ENCODE measurements around the gene AP3B1. TPM values are rescaled to one million over a fixed set of nuclear protein-coding genes. Genes with fewer than 3 reads are reported as not detected.
A peak's percentile ranks its signal among the peaks of the same experiment; 100 is the strongest.

Gene AP3B1
- total and polyA plus RNA-seq, 2 experiments from 2014 or later = 32.1 to 46.3 TPM

DNA sequence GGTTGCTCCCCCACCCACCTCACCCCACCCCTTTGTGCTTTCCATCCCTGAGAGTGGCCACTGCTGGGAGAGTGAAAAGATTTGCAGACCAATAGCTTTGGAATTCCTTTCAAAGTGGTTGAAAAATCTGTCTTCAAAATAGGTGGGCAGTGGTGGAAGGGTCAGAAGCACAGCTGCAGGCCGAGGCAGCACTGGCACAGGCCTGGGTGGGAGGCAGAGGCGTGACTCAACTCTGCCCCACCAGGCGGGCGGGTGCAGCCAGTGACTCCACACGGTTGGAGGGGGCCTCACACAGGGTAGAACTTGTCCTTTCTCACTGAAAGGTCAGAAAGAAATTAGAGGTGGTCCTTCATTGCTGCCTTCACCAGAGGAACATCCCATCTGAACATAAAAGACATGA lies 303.4 kb downstream of the AP3B1 start:
- peak; percentile 74 for ATAC-seq
- H3K36me3 Mint-ChIP-seq (ENCODE audit: low read depth) = no peaks in the 10 kb centered on the region
- Histone ChIP-seq H2AFZ (no peak overlapping the region), H3K79me2 (replicated peaks; ENCODE audit: insufficient read depth) (no peaks in the 10 kb centered on the region), H3K4me1 (ENCODE audit: insufficient read depth) (peaks cover 43% of the 10 kb centered on the region), H3K27ac (ENCODE audit: low read depth) (no peak overlapping the region), H3F3A (replicated peaks; ENCODE audit: low read depth) (no peaks in the 10 kb centered on the region), H3K4me3 (no peak overlapping the region), H3K27me3 (ENCODE audit: insufficient read depth) (peaks cover 43% of the 10 kb centered on the region), H3K4me2 (peak overlapping the region; percentile 35), H4K20me1 (replicated peaks; ENCODE audit: insufficient read depth) (peaks cover 26% of the 10 kb centered on the region), H3K9me2 (ENCODE audit: insufficient read depth) (no peaks in the 10 kb centered on the region), H3K36me3 (ENCODE audit: insufficient read depth) (no peaks in the 10 kb centered on the region)
- H3K27me3 Mint-ChIP-seq (ENCODE audit: insufficient read depth, low read depth, poor library complexity) = peaks cover 39% of the 10 kb centered on the region
- H3K4me3 Mint-ChIP-seq = peak overlapping the region; percentile 35; the same call in 1 of the 3 replicates
- TF ChIP-seq STAT1 (IDR thresholded peaks at IDR 0.05; ENCODE audit: unreplicated experiment) = no peak
- TF ChIP-seq, protein P1, sequence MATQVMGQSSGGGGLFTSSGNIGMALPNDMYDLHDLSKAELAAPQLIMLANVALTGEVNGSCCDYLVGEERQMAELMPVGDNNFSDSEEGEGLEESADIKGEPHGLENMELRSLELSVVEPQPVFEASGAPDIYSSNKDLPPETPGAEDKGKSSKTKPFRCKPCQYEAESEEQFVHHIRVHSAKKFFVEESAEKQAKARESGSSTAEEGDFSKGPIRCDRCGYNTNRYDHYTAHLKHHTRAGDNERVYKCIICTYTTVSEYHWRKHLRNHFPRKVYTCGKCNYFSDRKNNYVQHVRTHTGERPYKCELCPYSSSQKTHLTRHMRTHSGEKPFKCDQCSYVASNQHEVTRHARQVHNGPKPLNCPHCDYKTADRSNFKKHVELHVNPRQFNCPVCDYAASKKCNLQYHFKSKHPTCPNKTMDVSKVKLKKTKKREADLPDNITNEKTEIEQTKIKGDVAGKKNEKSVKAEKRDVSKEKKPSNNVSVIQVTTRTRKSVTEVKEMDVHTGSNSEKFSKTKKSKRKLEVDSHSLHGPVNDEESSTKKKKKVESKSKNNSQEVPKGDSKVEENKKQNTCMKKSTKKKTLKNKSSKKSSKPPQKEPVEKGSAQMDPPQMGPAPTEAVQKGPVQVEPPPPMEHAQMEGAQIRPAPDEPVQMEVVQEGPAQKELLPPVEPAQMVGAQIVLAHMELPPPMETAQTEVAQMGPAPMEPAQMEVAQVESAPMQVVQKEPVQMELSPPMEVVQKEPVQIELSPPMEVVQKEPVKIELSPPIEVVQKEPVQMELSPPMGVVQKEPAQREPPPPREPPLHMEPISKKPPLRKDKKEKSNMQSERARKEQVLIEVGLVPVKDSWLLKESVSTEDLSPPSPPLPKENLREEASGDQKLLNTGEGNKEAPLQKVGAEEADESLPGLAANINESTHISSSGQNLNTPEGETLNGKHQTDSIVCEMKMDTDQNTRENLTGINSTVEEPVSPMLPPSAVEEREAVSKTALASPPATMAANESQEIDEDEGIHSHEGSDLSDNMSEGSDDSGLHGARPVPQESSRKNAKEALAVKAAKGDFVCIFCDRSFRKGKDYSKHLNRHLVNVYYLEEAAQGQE (IDR thresholded peaks at IDR 0.05; ENCODE audit: unreplicated experiment) = no peak
- TF ChIP-seq, protein P2, sequence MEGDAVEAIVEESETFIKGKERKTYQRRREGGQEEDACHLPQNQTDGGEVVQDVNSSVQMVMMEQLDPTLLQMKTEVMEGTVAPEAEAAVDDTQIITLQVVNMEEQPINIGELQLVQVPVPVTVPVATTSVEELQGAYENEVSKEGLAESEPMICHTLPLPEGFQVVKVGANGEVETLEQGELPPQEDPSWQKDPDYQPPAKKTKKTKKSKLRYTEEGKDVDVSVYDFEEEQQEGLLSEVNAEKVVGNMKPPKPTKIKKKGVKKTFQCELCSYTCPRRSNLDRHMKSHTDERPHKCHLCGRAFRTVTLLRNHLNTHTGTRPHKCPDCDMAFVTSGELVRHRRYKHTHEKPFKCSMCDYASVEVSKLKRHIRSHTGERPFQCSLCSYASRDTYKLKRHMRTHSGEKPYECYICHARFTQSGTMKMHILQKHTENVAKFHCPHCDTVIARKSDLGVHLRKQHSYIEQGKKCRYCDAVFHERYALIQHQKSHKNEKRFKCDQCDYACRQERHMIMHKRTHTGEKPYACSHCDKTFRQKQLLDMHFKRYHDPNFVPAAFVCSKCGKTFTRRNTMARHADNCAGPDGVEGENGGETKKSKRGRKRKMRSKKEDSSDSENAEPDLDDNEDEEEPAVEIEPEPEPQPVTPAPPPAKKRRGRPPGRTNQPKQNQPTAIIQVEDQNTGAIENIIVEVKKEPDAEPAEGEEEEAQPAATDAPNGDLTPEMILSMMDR (conservative IDR thresholded peaks at IDR 0.05; ENCODE audit: low read depth in 2 of 2) = peak; percentile 34 to 40
- peaks cover 63% of the 10 kb centered on the region for H3K4me1 Mint-ChIP-seq
- no peaks in the 10 kb centered on the region for H3K9me3 Mint-ChIP-seq
- DNase-seq (ENCODE audit: low spot score) = peak; percentile 44
- H3K27ac Mint-ChIP-seq = no peak overlapping the region

DNA sequence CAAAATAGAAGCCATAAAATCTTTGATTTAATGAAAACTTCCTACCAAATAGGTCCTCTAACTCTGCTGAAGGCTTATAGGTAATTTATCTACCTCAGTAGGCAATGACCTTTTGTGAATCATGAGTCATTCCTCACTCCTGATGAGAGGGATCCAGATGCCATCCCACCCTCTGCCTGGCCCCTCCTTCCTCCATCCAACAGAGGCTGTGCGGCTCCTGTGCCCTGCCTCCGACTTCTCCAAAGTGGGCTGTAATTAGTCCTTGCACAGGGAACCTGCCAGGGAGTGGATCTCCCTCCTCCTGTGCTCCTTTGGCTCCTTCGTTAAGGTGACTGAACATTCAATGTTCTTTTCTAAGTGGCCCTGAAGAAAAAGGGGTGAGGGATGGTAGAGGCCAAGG lies 304.5 kb downstream of the AP3B1 start:
- DNase-seq (ENCODE audit: low spot score) = peak; percentile 63
- TF ChIP-seq EZH2 (IDR thresholded peaks at IDR 0.05; ENCODE audit: low read depth, unreplicated experiment) (no peak), ZNF114 (CRISPR knock-in tag; IDR thresholded peaks at IDR 0.05) (no peak), POLR2AphosphoS5 (IDR thresholded peaks at IDR 0.05; ENCODE audit: low read depth) (no peak), NANOG (IDR thresholded peaks at IDR 0.05; ENCODE audit: borderline replicate concordance) (no peak), STAT1 (IDR thresholded peaks at IDR 0.05; ENCODE audit: unreplicated experiment) (no peak), CREB1 (CRISPR knock-in tag; IDR thresholded peaks at IDR 0.05; ENCODE audit: low read depth) (no peak), EZH2phosphoT487 (IDR thresholded peaks at IDR 0.05; ENCODE audit: unreplicated experiment) (no peak)
- TF ChIP-seq, protein P3, sequence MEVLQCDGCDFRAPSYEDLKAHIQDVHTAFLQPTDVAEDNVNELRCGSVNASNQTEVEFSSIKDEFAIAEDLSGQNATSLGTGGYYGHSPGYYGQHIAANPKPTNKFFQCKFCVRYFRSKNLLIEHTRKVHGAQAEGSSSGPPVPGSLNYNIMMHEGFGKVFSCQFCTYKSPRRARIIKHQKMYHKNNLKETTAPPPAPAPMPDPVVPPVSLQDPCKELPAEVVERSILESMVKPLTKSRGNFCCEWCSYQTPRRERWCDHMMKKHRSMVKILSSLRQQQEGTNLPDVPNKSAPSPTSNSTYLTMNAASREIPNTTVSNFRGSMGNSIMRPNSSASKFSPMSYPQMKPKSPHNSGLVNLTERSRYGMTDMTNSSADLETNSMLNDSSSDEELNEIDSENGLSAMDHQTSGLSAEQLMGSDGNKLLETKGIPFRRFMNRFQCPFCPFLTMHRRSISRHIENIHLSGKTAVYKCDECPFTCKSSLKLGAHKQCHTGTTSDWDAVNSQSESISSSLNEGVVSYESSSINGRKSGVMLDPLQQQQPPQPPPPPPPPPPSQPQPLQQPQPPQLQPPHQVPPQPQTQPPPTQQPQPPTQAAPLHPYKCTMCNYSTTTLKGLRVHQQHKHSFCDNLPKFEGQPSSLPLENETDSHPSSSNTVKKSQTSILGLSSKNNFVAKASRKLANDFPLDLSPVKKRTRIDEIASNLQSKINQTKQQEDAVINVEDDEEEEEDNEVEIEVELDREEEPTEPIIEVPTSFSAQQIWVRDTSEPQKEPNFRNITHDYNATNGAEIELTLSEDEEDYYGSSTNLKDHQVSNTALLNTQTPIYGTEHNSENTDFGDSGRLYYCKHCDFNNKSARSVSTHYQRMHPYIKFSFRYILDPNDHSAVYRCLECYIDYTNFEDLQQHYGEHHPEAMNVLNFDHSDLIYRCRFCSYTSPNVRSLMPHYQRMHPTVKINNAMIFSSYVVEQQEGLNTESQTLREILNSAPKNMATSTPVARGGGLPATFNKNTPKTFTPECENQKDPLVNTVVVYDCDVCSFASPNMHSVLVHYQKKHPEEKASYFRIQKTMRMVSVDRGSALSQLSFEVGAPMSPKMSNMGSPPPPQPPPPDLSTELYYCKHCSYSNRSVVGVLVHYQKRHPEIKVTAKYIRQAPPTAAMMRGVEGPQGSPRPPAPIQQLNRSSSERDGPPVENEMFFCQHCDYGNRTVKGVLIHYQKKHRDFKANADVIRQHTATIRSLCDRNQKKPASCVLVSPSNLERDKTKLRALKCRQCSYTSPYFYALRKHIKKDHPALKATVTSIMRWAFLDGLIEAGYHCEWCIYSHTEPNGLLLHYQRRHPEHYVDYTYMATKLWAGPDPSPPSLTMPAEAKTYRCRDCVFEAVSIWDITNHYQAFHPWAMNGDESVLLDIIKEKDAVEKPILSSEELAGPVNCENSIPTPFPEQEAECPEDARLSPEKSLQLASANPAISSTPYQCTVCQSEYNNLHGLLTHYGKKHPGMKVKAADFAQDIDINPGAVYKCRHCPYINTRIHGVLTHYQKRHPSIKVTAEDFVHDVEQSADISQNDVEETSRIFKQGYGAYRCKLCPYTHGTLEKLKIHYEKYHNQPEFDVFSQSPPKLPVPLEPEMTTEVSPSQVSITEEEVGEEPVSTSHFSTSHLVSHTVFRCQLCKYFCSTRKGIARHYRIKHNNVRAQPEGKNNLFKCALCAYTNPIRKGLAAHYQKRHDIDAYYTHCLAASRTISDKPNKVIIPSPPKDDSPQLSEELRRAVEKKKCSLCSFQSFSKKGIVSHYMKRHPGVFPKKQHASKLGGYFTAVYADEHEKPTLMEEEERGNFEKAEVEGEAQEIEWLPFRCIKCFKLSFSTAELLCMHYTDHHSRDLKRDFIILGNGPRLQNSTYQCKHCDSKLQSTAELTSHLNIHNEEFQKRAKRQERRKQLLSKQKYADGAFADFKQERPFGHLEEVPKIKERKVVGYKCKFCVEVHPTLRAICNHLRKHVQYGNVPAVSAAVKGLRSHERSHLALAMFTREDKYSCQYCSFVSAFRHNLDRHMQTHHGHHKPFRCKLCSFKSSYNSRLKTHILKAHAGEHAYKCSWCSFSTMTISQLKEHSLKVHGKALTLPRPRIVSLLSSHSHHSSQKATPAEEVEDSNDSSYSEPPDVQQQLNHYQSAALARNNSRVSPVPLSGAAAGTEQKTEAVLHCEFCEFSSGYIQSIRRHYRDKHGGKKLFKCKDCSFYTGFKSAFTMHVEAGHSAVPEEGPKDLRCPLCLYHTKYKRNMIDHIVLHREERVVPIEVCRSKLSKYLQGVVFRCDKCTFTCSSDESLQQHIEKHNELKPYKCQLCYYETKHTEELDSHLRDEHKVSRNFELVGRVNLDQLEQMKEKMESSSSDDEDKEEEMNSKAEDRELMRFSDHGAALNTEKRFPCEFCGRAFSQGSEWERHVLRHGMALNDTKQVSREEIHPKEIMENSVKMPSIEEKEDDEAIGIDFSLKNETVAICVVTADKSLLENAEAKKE (CRISPR knock-in tag; IDR thresholded peaks at IDR 0.05) = no peak

More for the DNA sequence above, 304.5 kb downstream of the AP3B1 start:
- Histone ChIP-seq H3K27ac (ENCODE audit: low read depth) (no peak overlapping the region), H3F3A (replicated peaks; ENCODE audit: low read depth) (no peaks in the 10 kb centered on the region), H3K4me2 (peak overlapping the region; percentile 35; the same call in 1 of the 2 replicates), H3K79me2 (replicated peaks; ENCODE audit: insufficient read depth) (no peaks in the 10 kb centered on the region), H2AFZ (no peak overlapping the region), H3K4me3 (no peak overlapping the region), H3K4me1 (ENCODE audit: insufficient read depth) (peaks cover 45% of the 10 kb centered on the region), H3K9me2 (ENCODE audit: insufficient read depth) (no peaks in the 10 kb centered on the region), H4K20me1 (replicated peaks; ENCODE audit: insufficient read depth) (peaks cover 19% of the 10 kb centered on the region), H3K27me3 (ENCODE audit: insufficient read depth) (peaks cover 35% of the 10 kb centered on the region), H3K36me3 (ENCODE audit: insufficient read depth) (no peaks in the 10 kb centered on the region)
- Mint-ChIP-seq H3K27me3 (ENCODE audit: insufficient read depth, low read depth, poor library complexity) (peaks cover 40% of the 10 kb centered on the region), H3K4me3 (peak overlapping the region; percentile 16; the same call in 1 of the 3 replicates), H3K9me3 (no peaks in the 10 kb centered on the region), H3K36me3 (ENCODE audit: low read depth) (no peaks in the 10 kb centered on the region), H3K27ac (no peak overlapping the region), H3K4me1 (peaks cover 63% of the 10 kb centered on the region)
- peak; percentile 46 for ATAC-seq

All from GM23338 (cell line).